GM10248 (cell line): ENCODE results near the gene COPG1.

Experiments used
- CTCF ChIA-PET: fragments of 300-600 bp; sonication (Branson Sonifier 250); formaldehyde crosslinking; extraction: SDS; loops from one replicate; lab custom pipeline; 2021; ENCODE audit warnings: antibody characterized with exemption; lab: Yijun Ruan, JAX
- POLR2A ChIA-PET: fragments of 350-650 bp; sonication (Branson Sonifier 250); formaldehyde crosslinking; extraction: SDS; loops from one replicate; lab custom pipeline; 2020; ENCODE audit warnings: antibody characterized with exemption; lab: Yijun Ruan, JAX
- DNase-seq: peaks from one replicate; pipeline ENCODE4 v3.0.0; 2012; ENCODE audit errors: extremely low spot score
- CTCF ChIP-seq: IDR thresholded peaks from 2 replicates; pipeline ENCODE4 v1.5.1; 2012; ENCODE audit warnings: mild to moderate bottlenecking, low read depth; ENCODE audit errors: extremely low read depth, missing control alignments, control extremely low read depth

The COPG1 gene

GRCh38 chr3:129235344-129235917, 14.0 kb upstream of the COPG1 start:
- ChIA-PET POLR2A (no interaction called here), CTCF (interaction anchor here (0.8 to 8.5 kb wide), 4 partner anchors 10 to 266 kb away, joined by 3 to 50 read pairs (median 6); no protein-coding TSS in a partner anchor)
- no peak for TF ChIP-seq CTCF
- no peak for DNase-seq

DNA sequence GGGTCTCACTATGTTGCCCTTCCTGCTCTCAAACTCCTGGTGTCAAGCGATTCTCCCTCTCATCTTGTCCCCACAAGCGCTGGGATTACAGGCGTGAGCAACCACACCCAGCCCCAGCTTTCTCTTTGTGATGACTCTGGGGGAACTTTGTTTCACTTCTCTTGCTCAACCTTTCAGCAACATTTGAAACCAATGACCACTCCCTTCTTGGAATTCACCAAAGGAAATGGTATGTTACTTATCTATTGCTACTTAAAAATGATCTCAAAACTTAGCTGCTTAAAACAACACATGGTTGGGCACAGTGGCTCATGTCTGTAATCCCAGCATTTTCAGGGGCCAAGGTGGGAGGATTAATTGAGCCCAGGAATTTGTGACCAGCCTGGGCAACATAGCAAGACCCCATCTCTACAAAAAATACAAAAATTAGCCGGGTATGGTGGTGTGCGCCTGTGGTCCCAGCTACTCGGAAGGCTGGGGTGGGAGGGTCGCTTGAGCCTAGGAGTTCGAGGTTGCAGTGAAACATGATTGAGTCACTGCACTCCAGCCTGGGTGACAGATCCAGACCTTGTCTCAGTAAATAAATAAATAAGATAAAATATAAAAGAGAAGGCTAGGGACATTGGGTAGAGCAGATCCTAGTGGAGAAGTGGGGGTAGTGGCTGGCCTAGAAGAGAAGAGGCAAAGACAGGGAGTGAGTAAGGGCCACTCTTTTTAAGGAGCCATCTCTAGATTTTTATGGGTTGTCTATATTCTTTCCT, 10.3 kb upstream of the COPG1 start:
- peak; percentile 26 for DNase-seq
- ChIA-PET POLR2A (no interaction called here), CTCF (interaction anchor here (0.9 to 1.1 kb wide), 2 partner anchors 10 to 186 kb away, joined by 3 to 6 read pairs; no protein-coding TSS in a partner anchor)
- TF ChIP-seq CTCF: no peak

GRCh38 chr3:129239991-129240390, 9.4 kb upstream of the COPG1 start:
- POLR2A ChIA-PET: no interaction called here

GRCh38 chr3:129240436-129240835, 9.0 kb upstream of the COPG1 start:
- DNase-seq: no peak
- no peak for TF ChIP-seq CTCF
- ChIA-PET CTCF (interaction anchor here (1.3 to 1.5 kb wide), 2 partner anchors 21 to 187 kb away, joined by 3 to 10 read pairs; no protein-coding TSS in a partner anchor), POLR2A (no interaction called here)

More at GRCh38 chr3:129239991-129240390, 9.4 kb upstream of the COPG1 start:
- CTCF ChIA-PET: interaction anchor here (0.9 to 1.5 kb wide), 3 partner anchors 11 to 187 kb away, joined by 3 to 10 read pairs (median 3); no protein-coding TSS in a partner anchor
- no peak for DNase-seq
- no peak for TF ChIP-seq CTCF

DNA sequence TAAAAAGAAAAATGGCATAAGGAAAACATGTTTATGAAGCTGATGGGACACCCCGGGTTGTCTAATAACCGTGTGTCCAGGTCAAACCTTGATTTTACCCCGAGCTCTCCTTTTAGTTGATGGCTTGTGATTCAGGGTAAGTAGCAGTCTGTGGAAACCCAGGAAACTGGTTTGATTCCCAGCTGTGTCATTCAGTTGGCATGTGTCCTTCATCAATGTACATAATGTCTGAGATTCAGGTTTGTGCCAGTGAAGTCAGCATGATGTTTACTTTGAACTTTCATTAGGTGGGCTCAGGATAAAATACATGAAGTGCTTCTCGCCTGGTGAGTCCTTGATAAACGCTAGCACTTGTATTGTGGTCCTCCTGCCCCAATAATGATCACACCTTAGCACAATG, 4.3 kb upstream of the COPG1 start:
- no peak for DNase-seq
- TF ChIP-seq CTCF: no peak
- CTCF ChIA-PET: interaction anchor here (0.7 to 9.0 kb wide), 55 partner anchors 11 to 565 kb away, joined by 3 to 168 read pairs (median 5); partner anchors contain the start of gene RAB43
- POLR2A ChIA-PET: interaction anchor here (1.0 to 1.2 kb wide), 2 partner anchors 12 to 84 kb away, joined by 3 read pairs; no protein-coding TSS in a partner anchor

DNA sequence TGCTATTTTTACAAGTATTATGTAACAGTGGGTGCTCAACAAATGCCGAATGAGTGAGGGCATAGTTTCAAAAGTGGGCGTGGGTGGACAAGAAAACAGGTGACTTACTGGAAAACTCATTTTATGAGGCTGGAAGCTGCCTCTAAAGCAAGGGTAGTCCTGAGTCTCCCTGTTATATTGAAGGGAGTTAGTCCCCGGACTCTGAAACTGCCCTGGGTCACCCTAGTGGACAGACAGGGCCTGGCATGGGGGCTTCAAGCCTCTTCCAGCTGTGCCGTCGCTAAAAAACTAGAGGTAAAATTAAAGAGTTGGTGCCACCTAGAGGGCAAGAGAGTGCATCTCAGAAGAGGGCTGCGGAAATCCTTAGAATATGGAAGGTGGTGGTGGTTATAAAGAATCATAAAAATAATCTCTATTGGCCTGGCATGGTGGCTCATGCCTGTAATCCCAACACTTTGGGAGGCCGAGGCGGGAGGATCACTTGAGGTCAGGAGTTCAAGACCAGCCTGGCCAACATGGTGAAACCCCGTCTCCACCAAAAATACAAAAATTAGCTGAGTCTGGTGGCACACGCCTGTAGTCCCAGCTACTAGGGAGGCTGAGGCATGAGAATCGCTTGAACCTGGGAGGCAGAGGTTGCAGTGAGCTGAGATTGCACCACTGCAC, 3.6 kb upstream of the COPG1 start:
- CTCF ChIA-PET: interaction anchor here (0.7 to 9.0 kb wide), 68 partner anchors 10 to 565 kb away, joined by 3 to 168 read pairs (median 5); partner anchors contain the start of gene RAB43
- peak; percentile 83 for TF ChIP-seq CTCF
- peak; percentile 83 for DNase-seq
- POLR2A ChIA-PET: interaction anchor here (0.7 to 1.2 kb wide), 3 partner anchors 11 to 588 kb away, joined by 3 read pairs; no protein-coding TSS in a partner anchor
